22Rv1 (cell line): Measurements from ENCODE around the gene FRA10AC1.

Experiments used
- H3K27ac ChIP-seq: fragments of 450-650 bp; 2 replicates; pipeline ENCODE4 v1.5.1; 2017
- ZFX ChIP-seq: fragments of 450-650 bp; IDR thresholded peaks from 2 replicates; pipeline ENCODE4 v1.6.1; 2017; ENCODE audit warnings: antibody characterized with exemption, borderline replicate concordance
- TF ChIP-seq, protein P1 (sequence below): fragments of 450-650 bp; IDR thresholded peaks from 2 replicates; pipeline ENCODE4 v1.5.1; 2017; ENCODE audit warnings: mild to moderate bottlenecking

Gene FRA10AC1

DNA sequence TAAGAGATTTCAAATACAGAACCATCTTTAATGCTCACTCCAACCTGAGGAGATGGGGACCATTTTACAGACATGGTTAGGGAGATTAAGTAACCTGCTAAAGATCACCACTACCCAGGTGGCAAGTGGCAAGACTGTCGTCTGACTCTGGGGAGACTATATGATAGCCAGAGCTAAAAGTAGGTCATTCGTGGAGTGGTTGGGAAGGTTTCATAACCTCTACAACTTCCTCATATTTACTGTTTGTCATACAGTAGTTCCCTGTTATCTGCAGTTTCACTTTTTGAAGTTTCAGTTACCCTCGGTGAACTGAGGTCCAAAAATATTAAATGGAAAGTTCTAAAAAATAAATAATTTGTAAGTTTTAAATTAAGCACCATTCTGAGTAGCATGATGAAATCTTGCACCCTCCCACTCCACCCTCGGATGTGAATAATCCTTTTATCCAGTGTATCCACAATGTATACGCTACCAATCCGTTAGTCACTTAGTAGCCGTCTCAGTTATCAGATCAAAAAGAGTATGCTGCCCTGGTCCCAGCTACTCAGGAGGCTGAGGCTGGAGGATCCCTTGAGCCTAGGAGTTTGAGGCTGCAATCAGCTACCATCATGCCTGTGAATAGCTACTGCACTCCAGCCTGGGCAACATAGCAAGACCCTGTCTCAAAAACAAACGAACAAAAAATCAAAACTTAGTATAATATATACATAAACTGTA, 40.4 kb upstream of the FRA10AC1 start:
- H3K27ac ChIP-seq: no peak overlapping the region
- TF ChIP-seq ZFX: no peak
- TF ChIP-seq, protein P1, sequence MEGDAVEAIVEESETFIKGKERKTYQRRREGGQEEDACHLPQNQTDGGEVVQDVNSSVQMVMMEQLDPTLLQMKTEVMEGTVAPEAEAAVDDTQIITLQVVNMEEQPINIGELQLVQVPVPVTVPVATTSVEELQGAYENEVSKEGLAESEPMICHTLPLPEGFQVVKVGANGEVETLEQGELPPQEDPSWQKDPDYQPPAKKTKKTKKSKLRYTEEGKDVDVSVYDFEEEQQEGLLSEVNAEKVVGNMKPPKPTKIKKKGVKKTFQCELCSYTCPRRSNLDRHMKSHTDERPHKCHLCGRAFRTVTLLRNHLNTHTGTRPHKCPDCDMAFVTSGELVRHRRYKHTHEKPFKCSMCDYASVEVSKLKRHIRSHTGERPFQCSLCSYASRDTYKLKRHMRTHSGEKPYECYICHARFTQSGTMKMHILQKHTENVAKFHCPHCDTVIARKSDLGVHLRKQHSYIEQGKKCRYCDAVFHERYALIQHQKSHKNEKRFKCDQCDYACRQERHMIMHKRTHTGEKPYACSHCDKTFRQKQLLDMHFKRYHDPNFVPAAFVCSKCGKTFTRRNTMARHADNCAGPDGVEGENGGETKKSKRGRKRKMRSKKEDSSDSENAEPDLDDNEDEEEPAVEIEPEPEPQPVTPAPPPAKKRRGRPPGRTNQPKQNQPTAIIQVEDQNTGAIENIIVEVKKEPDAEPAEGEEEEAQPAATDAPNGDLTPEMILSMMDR: no peak

DNA sequence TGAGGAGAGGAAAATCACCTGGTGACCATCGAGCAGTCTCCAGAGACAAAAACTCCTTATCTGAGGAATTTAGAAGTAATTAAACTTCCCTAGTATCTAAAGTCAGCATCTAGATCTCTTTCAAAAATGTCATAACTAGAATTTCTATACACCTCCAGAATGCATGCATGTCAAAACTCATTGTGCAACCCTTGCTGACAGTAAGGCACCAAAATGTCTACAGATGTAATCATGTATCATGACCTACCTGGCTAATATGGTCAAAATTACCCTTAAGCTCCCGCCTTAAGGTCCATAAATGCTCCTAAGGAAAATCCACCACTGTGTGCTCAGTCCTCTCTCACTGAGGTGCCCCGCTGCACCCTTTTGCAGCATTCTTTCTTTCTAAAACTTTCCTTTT, 39.0 kb upstream of the FRA10AC1 start:
- H3K27ac ChIP-seq: no peak overlapping the region
- TF ChIP-seq, protein P1: no peak
- TF ChIP-seq ZFX: no peak

DNA sequence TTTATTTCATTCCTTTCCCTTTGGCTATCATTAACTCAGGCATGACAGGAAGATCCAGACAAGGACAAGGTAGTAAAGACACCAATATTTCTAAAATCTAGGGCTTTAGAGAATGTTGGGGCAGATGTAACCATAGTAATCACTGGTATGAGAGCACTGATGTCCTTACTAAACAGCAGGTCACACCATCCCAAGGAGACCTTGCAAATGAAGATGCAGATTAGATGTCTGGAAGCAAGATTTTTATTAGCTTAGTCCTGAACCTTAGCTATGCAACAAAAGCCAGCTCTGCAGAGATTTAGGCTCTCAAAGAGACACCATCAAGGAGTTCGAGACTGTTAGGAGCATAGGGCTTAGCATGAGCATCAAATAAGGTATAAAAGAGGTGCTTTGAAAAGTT, 23.6 kb upstream of the FRA10AC1 start:
- H3K27ac ChIP-seq: no peak overlapping the region
- no peak for TF ChIP-seq ZFX
- TF ChIP-seq, protein P1: no peak

DNA sequence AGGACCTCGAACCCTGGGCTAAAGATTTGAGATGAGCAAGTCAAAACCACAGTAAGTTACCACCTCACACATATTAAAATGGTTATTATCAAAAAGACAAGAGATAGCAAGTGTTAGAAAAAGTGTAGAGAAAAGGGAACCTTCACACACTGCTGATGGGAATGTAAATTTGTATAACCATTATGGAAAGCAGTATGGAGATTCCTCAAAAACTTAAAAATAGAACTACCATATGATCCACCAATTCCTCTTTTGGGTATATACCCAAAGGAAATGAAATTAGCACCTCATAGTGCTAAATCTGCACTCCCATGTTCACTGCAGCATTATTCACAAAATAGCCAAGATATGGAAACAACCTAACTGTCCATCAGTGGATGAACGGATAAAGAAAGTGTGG, 20.8 kb upstream of the FRA10AC1 start:
- H3K27ac ChIP-seq: no peak overlapping the region
- TF ChIP-seq ZFX: no peak
- TF ChIP-seq, protein P1: no peak

DNA sequence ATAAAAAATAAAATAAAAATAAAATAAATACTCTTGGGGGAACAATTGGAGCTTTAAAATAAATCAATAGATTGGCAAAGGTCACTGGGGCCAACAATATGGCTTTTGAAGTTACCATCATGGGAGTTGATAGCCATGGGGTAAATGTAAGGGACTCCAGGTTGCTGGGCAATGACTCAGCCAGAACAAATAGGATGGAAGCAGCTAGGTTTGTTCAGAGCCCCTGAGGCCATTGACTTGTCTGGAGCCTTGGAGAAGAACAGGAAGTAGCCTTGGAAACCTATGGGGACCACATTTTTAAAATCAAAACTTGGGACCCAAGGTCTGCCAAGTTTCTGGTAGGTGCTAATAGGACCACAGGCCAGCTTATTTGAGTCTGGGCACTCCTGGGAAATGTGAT, 20.2 kb upstream of the FRA10AC1 start:
- H3K27ac ChIP-seq: no peak overlapping the region
- TF ChIP-seq ZFX: no peak
- TF ChIP-seq, protein P1: no peak

DNA sequence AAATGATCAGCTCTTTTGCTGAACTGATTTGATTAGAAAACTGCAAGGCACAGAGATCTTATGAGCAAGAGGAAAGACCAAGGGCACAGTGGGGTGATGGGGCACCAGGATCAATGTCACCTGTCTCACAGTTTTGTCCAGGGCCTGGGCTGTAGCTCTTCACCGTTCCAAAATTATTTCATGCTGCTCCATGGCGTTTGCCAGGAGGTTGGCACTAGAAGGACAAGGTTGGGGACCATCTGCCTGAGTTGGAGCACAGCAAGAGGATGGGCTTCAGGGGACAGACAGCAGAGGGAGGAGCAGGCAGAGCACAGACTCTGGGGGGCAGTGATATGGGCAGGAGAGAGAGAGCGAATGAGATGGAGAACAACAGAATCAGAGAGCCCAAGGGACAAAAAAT, 17.5 kb upstream of the FRA10AC1 start:
- no peak overlapping the region for H3K27ac ChIP-seq
- no peak for TF ChIP-seq ZFX
- TF ChIP-seq, protein P1: no peak

DNA sequence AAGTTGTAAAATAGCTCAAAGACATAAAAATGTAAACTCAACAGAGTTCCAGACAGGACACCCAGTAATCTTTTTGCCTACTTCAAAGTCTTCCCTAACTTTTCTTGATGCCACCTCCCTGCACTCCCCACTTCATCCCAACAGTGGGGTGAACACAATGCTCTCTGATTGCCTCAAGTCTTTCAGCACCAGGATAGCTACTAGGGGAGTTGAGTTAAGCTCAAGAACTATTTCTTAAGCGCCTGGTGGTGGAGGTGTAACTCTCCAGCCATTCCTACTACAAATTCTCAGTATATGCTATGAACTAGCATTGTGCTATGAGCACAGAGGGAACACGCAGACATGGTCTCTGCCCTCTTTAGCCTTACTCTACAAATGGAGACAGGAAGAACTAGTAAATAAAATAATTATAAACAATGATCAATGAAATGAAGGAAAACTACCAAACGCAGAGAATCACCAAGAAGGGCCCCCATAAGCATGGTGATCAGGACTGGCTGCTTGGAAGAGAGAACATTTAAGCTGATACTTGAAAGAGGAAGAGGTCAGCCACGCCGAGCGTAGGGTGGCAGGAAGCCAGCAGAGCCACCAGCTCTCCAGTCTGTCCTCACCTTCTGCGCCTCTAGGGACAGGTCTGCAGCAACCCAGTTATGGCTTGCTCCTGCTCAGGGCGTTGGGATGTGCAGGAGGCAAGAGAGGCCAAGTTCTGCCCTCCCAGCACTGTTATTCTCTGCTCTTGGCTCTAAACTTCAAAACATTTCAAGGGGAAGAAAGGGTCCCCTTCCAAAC, 16.7 kb upstream of the FRA10AC1 start:
- H3K27ac ChIP-seq: no peak overlapping the region
- TF ChIP-seq ZFX: no peak

DNA sequence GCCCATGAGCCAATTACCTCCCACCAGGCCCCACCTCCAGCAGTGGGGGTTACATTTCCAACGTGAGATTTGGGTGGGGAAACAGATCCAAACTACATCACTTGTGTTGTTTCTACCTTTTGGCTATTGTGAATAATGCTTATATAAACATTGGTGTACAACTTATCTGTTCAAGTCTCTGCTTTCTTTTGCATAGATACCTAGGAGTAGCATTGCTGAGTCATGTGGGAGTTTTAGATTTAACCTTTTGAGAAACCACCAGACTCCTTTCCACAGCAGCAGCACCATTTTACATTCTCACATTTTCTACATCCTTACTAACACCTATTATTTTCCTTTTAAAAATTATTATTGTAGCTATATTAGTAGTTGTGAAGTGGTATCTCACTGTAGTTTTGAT, 14.4 kb upstream of the FRA10AC1 start:
- TF ChIP-seq ZFX: no peak
- TF ChIP-seq, protein P1: no peak

More for the DNA sequence above, 14.4 kb upstream of the FRA10AC1 start:
- no peak overlapping the region for H3K27ac ChIP-seq
